OCI-M2 (cell line): Measurements from ENCODE around the gene HERC2.

Experiments
- DNase-seq: peaks from one replicate; lab custom pipeline; 2025; ENCODE audit not compliant: unreplicated experiment; lab: John Stamatoyannopoulos, UW

Gene HERC2

DNA sequence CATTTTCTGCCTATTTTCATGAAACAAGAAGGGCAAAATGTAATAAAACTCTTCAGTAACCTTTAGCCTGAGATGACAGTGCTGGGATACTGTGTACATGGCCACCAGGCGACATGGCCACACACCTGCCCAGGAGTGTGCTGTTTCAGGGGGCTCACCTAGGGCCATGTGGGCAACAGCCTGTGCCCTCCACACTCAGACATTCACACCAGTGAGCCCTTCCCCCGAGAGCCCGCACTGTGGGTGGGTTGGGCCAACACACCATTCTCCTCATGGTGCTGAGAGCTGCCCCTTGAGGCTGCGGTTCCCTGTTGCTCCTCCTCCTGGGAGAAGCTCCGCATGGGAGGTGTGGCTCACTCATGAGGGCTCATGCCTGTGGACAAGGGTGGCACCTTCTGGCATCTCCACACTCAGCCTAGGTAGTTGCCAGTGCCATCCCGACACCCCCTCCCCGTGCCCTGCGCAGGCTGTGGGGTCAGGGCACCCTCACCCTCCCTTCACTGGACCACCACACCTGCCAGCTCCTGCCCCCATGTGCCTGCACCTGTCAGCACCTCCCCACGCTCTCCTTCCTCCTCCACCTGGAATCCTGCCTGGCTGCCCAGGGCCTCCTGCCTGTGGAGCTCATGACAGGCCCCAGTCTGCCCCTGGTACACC lies 242.5 kb downstream of the HERC2 start:
- no peak for DNase-seq

- no peak for DNase-seq
Measured at GRCh38 chr15:28078191-28078719, 243.7 kb downstream of the HERC2 start.

DNA sequence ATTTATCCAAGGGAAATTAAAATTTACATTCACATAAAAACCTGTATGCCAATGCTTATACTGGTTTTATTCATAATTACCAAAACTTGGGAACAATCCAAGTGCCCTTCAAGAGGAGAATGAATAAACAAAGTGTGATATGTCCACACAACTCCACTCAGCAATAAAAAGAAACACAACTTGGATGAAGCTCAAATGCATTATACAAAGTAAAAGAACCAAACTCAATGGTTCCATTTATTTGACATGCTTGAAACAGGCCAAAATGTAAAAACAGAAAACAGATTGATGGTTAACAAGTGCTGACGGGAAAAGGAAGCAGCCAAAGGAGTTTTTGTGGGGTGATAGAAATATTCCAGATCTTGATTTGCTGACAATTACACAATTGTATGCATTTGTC lies 246.4 kb downstream of the HERC2 start:
- no peak for DNase-seq

DNA sequence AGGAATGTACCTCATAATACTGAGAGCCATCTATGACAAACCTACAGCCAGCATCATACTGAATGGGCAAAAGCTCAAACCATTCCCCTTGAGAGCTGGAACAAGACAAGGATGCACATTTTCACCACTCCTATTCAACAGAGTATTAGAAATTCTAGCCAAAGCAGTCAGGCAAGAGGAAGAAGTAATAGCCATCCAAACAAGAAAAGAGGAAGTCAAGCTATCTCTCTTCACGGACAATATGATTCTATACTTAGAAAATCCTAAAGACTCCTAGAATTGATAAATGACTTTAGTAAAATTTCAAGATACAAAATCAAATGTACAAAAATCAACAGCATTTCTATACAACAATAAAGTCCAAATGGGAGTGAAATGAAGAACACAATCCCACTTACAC lies 253.0 kb downstream of the HERC2 start:
- DNase-seq = no peak

DNA sequence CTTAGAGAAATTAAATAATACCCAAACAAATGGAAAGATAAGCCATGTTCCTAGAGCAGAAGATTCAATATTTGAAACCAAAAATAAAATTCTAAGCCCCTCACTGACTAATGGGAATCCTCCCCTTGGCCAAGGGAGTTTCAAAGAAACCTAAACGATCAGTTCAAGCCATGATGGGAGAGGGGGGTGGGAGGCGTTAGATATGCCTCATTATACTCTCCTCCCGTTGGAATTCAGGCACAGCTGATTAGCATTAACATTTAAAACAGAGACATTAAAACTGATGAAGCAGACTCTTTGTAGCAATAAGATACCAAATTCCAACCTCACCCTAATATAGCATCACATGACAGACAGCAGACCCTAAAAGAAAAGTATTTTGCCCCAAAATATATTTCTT lies 255.7 kb downstream of the HERC2 start:
- DNase-seq = no peak
